HS-27A (cell line): ENCODE data around the gene CCM2.
A peak's percentile ranks its signal among the peaks of the same experiment; 100 is the strongest.
"Not testable (repeated sequence)": the region's sequence is repeated elsewhere in the genome, so short reads cannot be mapped to it uniquely, and the experiment has no call there.

ENCODE experiments used
- DNase-seq: peaks from one replicate; pipeline ENCODE4 v3.0.0-alpha.2; 2012; ENCODE audit warnings: low read depth, missing footprints

Gene CCM2

DNA sequence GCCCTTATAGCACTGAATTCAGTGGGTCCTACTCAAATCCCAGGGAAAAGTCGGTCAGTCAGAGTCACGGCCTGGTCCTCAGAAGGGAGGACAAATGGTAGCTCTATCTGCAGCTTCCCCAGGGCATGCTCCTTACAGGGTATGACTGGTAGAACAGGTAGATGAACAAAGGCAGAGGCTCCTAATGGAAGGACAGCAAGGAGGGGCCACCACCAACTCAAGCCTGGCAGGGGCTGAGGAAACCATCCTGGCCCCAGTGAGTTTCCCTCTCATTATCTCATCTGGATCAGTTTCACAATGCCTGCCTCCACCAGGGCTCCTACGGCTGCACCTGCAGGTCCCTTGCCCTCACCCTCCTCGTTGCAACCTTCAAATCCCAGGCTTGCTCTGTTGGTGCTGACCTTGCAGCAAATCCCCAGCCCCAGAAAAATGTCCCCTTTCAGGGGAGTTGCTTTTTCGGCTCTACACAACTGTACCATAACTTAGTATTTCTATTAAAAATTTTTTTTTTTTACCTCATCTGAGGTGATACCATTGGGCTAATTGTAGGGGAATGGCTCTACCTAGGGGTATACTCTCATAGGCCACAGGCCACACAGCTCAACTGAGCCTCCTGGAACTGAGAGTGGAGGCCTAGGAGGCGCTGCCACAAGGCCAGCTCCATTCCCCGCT is 18.8 kb upstream of the CCM2 start:
- DNase-seq: no peak

GRCh38 chr7:44982535-44982923 is 17.5 kb upstream of the CCM2 start:
- no peak for DNase-seq

- no peak for DNase-seq
These were observed 17.0 kb upstream of the CCM2 start for GRCh38 chr7:44982970-44983369.

GRCh38 chr7:44983742-44984477 is 16.1 kb upstream of the CCM2 start:
- DNase-seq: no peak

DNA sequence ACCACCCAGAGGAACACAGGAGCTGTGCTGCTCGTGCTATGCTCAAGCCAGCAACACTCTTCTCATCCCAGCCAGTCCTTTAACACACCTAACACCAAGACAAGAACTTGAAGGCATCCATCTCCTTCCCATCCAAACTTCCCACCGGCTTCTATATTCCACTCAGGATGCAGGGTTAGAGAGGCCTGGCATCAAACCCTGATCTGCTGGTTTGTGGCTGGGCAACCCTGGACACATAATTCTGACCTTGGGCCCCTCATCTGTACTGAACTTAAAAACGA is 15.6 kb upstream of the CCM2 start:
- no peak for DNase-seq

GRCh38 chr7:44985033-44985695 is 14.8 kb upstream of the CCM2 start:
- no peak for DNase-seq

DNA sequence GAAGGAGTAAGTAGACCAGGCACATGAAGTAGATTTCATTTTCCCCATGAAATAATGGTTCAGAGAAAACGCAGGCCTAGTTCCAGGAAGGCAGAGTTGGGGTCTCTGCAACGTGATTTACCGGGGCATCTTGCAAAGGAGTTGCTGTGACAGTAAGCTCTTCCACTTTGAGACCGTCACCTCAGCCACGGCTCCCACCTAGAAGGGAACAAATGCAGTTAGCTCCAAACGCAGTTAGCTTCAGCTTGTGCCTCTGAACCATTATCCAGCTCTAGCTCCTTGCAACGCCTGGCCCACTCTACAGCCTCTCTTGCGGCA is 14.1 kb upstream of the CCM2 start:
- no peak for DNase-seq

- peak; percentile 76 for DNase-seq
These were observed 13.6 kb upstream of the CCM2 start for GRCh38 chr7:44986218-44987053.

DNA sequence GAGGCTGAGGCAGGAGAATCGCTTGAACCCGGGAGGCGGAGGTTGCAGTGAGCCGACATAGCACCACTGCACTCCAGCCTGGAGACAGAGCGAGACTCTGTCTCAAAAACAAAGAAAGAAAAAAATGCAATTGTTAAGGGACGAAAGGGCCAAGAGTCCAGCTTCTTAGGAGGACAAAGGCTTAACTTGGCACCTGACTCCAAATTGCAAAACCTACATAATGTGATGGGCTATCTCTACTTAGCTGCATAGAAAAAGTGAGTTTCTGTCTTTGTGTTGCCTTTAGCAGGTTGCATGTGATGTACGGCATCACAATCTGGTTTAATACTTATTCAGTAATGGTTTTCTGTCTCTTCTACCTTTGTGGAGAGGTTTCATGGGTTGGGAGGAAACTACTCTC is 12.5 kb upstream of the CCM2 start:
- DNase-seq: no peak

- DNase-seq: no peak
These were observed 12.0 kb upstream of the CCM2 start for GRCh38 chr7:44987996-44988395.

- DNase-seq: no peak
These were observed 11.3 kb upstream of the CCM2 start for GRCh38 chr7:44988701-44989100.

DNA sequence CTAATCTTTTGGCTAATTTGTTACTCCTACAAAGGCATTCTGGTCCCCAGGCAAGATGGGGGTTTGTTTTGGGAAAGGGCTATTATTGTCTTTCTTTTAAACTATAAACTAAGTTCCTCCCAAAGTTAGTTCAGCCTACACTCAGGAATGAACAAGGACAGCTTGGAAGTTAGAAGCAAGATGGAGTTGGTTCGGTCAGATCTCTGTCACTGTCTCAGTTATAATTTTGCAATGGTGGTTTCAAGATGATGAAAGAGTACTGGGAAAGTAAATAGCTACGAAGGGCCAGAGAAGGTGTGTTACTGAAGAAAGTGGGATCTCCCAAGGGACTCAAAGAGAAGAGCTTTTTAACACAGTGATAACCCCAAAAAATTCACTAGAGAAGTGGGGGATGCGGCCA is 10.9 kb upstream of the CCM2 start:
- no peak for DNase-seq

GRCh38 chr7:44990109-44991023 is 9.6 kb upstream of the CCM2 start:
- no peak for DNase-seq

DNA sequence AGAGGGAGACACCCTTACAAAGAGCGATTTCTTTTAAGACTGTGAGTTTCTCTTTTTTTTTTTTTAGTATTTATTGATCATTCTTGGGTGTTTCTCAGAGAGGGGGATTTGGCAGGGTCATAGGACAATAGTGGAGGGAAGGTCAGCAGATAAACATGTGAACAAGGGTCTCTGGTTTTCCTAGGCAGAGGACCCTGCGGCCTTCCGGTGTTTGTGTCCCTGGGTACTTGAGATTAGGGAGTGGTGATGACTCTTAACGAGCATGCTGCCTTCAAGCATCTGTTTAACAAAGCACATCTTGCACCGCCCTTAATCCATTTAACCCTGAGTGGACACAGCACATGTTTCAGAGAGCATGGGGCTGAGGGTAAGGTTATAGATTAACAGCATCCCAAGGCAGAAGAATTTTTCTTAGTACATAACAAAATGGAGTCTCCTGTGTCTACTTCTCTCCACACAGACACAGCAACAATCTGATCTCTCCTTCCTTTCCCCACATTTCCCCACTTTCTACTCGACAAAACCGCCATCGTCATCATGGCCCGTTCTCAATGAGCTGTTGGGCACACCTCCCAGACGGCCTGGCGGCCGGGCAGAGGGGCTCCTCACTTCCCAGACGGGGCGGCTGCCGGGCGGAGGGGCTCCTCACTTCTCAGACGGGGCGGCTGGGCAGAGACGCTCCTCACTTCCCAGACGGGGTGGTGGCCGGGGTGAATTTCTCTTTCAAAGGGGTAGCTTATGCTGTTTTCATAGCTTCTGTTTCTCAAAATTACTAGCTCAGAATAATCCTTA is 7.8 kb upstream of the CCM2 start:
- DNase-seq: not testable (repeated sequence)

- no peak for DNase-seq
These were observed 5.0 kb upstream of the CCM2 start for GRCh38 chr7:44994877-44995554.

DNA sequence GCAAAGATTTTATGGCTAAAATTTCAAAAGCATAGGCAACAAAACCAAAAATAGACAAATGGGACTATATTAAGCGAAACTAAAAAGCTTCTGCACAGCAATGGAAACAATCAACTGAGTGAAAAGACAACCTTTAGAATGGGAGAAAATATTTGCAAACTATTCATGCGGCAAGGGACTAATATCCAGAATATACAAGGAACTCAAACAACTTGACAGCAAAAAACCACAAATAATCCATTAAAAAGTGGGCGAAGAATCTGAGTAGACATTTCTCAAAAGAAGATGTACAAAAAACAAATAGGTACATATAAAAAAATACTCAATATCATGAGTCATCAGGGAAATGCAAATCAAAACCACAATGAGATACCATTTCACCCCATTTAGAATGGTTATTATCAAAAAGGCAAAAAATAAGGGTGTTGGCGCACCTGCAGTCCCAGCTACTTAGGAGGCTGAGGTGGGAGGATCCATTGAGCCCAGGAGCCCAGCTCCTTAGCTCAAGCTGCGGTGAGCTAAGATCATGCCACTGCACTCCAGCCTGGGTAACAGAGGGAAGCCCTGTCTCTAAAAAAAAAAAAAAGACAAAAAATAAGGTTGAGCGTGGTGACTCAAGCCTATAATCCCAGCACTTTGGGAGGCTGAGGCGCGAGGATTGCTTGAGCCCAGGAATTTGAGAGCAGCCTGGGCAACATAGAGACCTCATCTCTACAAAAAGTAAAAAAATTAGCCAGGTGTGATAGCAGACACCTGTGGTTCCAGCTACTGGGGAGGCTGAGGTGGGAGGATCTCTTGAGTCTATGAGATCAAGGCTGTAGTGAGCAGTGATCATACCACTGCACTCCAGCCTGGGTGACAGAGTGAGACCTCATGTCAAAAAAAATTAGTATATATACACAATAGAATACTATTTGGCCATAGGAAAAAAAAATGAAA is 4.2 kb upstream of the CCM2 start:
- DNase-seq: no peak

DNA sequence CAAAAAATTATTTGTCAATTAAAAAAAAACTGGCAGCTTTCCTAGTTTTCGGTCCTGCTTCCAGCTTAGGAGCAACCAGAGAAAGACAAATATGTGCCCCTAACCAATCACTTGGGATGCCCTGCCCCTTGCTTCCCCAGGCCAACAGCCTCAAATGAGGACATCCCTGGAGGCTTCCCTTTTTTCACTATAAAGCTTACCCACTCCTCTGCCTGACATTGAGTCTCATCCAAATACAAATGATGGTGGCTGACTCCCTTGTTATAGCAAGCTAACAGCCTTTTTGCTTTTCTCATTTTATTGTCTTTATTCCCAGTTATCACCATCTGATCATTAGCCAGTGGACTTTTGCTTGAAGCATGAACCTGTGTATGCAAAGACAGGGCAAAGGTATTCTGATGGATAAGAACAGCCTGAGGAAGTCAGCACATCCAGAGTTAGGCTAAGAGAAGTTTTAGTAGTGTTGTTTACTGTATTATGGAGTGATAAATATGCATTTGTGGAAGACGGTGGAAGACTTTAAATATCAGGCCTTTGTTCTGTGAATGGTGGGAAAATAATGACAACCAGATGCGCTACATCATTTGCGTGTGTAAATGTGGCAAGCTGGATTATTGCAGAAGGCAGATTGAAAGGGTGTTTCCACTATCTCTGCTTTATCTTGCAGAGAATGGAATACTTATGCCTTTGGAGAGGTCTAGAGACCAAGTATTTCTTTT is 1.7 kb upstream of the CCM2 start:
- no peak for DNase-seq

DNA sequence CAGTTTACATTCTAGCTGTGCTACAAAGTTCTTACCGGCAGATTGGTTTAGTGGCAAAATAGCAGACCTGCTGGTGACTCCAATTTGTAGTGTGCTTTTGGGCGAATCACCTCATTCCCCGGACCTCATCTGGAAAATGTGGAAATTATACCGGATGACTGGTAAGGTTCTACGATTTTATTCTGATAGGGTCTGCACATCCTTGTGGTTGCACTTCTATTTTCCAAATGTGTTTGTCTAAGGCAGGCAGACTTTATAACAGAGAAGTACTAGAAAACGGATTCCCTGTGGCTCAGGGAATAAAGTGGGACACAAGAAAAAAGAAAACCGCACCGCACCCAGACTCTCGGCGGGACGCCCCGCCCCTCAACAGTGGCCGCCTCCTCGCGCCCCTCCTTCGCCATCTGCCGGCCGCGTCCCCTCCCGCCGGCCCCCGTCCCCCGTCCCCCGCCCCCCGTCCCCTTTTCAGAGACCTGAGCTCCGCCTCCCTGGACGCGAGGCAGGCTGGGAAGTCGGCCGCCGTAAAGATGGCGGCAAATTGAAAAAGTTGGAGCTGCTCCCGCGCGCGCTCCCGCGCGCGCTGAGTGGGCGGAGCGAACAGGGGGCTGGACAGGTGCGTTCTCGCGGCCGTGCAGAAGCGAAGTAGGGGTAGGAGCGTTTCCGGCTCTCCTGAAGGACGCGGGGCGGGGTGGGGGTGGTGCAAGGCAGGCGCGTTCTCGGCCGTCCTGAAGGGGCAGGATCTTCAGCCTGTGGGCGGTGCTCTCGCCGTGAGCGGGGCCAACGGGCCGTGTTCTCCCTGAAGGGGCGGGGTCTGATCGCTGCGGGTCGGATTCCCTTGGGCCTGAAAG is 532 bp upstream of the CCM2 start:
- peak; percentile 90 for DNase-seq
